SK-N-MC (cell line): ENCODE measurements around the gene BICDL1.

Experiments
- DNase-seq: peaks from one replicate; pipeline ENCODE4 v3.0.0-alpha.2; 2011; ENCODE audit warnings: low read depth, low spot score
- H3K27ac ChIP-seq: fragments of 200-600 bp; sonication (generic); 2 replicates; pipeline ENCODE4 v1.5.1; 2016; ENCODE audit warnings: mixed run types
- H3K36me3 ChIP-seq: fragments of 200-600 bp; sonication (generic); 2 replicates; pipeline ENCODE4 v1.6.1; 2017; ENCODE audit warnings: antibody characterized with exemption, low read length, mixed read lengths; ENCODE audit not compliant: insufficient read depth
- H3K4me3 ChIP-seq: fragments of 200-600 bp; sonication (generic); 2 replicates; pipeline ENCODE4 v1.5.1; 2016
- H3K9ac ChIP-seq: fragments of 200-600 bp; sonication (generic); 2 replicates; pipeline ENCODE4 v1.8.0; 2017; ENCODE audit warnings: mixed run types, mixed read lengths; ENCODE audit not compliant: insufficient read length
- H3K9me3 ChIP-seq: fragments of 200-600 bp; sonication (generic); 2 replicates; pipeline ENCODE4 v1.6.1; 2017; ENCODE audit warnings: low read depth, mild to moderate bottlenecking, antibody characterized with exemption, low read length, moderate library complexity, mixed read lengths
- EZH2 ChIP-seq: fragments of 200-600 bp; sonication (generic); IDR thresholded peaks from one replicate; pipeline ENCODE4 v1.6.1; 2017; ENCODE audit warnings: antibody characterized with exemption
- FOXP2 ChIP-seq: optimal IDR thresholded peaks from 2 replicates; pipeline ENCODE3; 2011; ENCODE audit warnings: mild to moderate bottlenecking, moderate library complexity; ENCODE audit not compliant: insufficient read depth; ENCODE audit errors: extremely low read length, control extremely low read depth
- POLR2AphosphoS5 ChIP-seq: IDR thresholded peaks from 2 replicates; pipeline ENCODE4 v1.6.1; 2012; ENCODE audit warnings: mild to moderate bottlenecking, low read depth, low read length, borderline replicate concordance

BICDL1 gene

GRCh38 chr12:119994892-119995658 is 6.0 kb downstream of the BICDL1 start:
- Histone ChIP-seq H3K9ac (no peak overlapping the region), H3K27ac (no peak overlapping the region), H3K36me3 (no peaks in the 10 kb centered on the region), H3K4me3 (no peak overlapping the region), H3K9me3 (no peaks in the 10 kb centered on the region)
- TF ChIP-seq EZH2, result no peak
- no peak for DNase-seq

- no peak for DNase-seq
- Histone ChIP-seq H3K36me3 (no peaks in the 10 kb centered on the region), H3K9ac (no peak overlapping the region), H3K9me3 (no peaks in the 10 kb centered on the region), H3K27ac (no peak overlapping the region), H3K4me3 (no peak overlapping the region)
- TF ChIP-seq POLR2AphosphoS5 (no peak), FOXP2 (no peak), EZH2 (no peak)
Measured at GRCh38 chr12:119996417-119996816, 7.4 kb downstream of the BICDL1 start.

GRCh38 chr12:119998471-119999245 is 9.6 kb downstream of the BICDL1 start:
- TF ChIP-seq EZH2, result no peak
- no peak for TF ChIP-seq POLR2AphosphoS5
- TF ChIP-seq FOXP2, result no peak
- no peak overlapping the region for H3K27ac ChIP-seq
- H3K4me3 ChIP-seq, result no peak overlapping the region
- H3K9me3 ChIP-seq, result no peaks in the 10 kb centered on the region
- H3K36me3 ChIP-seq, result no peaks in the 10 kb centered on the region
- DNase-seq, result no peak
- H3K9ac ChIP-seq, result no peak overlapping the region

GRCh38 chr12:120000556-120000955 is 11.5 kb downstream of the BICDL1 start:
- no peaks in the 10 kb centered on the region for H3K9me3 ChIP-seq
- no peak for TF ChIP-seq EZH2
- TF ChIP-seq POLR2AphosphoS5, result no peak
- no peak for TF ChIP-seq FOXP2
- H3K36me3 ChIP-seq, result no peaks in the 10 kb centered on the region

GRCh38 chr12:120006258-120006975 is 17.4 kb downstream of the BICDL1 start:
- Histone ChIP-seq H3K9ac (no peak overlapping the region), H3K4me3 (no peak overlapping the region), H3K27ac (no peak overlapping the region), H3K9me3 (no peaks in the 10 kb centered on the region), H3K36me3 (no peaks in the 10 kb centered on the region)
- TF ChIP-seq FOXP2, result no peak
- no peak for TF ChIP-seq EZH2
- TF ChIP-seq POLR2AphosphoS5, result no peak
- DNase-seq, result no peak

More at GRCh38 chr12:120000556-120000955, 11.5 kb downstream of the BICDL1 start:
- no peak overlapping the region for H3K27ac ChIP-seq
- no peak overlapping the region for H3K9ac ChIP-seq
- no peak for DNase-seq
- no peak overlapping the region for H3K4me3 ChIP-seq

- Histone ChIP-seq H3K36me3 (no peaks in the 10 kb centered on the region), H3K9me3 (no peaks in the 10 kb centered on the region), H3K4me3 (no peak overlapping the region), H3K27ac (no peak overlapping the region), H3K9ac (no peak overlapping the region)
- no peak for TF ChIP-seq EZH2
- TF ChIP-seq POLR2AphosphoS5, result no peak
- DNase-seq, result no peak
Measured at GRCh38 chr12:120007272-120007671, 18.2 kb downstream of the BICDL1 start.

GRCh38 chr12:120010661-120011230 is 21.7 kb downstream of the BICDL1 start:
- H3K9ac ChIP-seq, result no peak overlapping the region
- no peak for DNase-seq
- no peaks in the 10 kb centered on the region for H3K9me3 ChIP-seq
- no peak overlapping the region for H3K4me3 ChIP-seq
- TF ChIP-seq POLR2AphosphoS5, result no peak
- TF ChIP-seq EZH2, result no peak
- no peak for TF ChIP-seq FOXP2
- H3K36me3 ChIP-seq, result no peaks in the 10 kb centered on the region
- H3K27ac ChIP-seq, result no peak overlapping the region

- no peak for DNase-seq
- TF ChIP-seq FOXP2, result no peak
- TF ChIP-seq EZH2, result no peak
- no peaks in the 10 kb centered on the region for H3K9me3 ChIP-seq
- H3K36me3 ChIP-seq, result no peaks in the 10 kb centered on the region
- no peak overlapping the region for H3K9ac ChIP-seq
- no peak overlapping the region for H3K4me3 ChIP-seq
- H3K27ac ChIP-seq, result no peak overlapping the region
Measured at GRCh38 chr12:120012067-120012621, 23.1 kb downstream of the BICDL1 start.
